ENCODE data around the gene PDE4B.

The PDE4B gene

DNA sequence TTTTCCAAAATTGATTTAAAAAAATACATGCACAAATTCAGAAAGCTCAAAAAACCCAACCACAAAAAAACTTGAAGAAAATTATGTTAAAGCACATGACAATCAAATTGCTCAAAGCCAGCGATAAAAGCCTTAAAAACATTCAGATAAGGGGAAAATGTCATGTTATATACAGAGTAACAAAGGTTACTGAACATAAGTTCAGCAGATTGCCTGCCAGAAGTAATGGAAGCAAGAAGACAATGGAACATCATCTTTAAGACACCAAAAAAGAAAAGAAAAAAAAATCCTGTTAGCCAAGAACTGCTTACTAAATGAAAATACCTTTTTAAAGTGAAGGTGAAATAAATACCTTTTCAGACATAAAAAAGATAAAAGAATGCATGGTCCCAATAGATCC, 594.0 kb downstream of the PDE4B start:
- Histone ChIP-seq H2BK120ac (ENCODE audit: low read depth, low read length) (no peak overlapping the region), H3K18ac (ENCODE audit: low read length) (no peak overlapping the region), H3K4me3 (ENCODE audit: low read length) (no peak overlapping the region), H3K56ac (ENCODE audit: low read length) (no peak overlapping the region), H3K9ac (ENCODE audit: low read length) (no peak overlapping the region), H3K27me3 (ENCODE audit: insufficient read depth, low read length, poor library complexity) (no peaks in the 10 kb centered on the region), H4K8ac (ENCODE audit: low read depth, low read length) (no peak overlapping the region), H2AK5ac (ENCODE audit: low read length) (no peak overlapping the region), H3K4me1 (ENCODE audit: control insufficient read depth, low read depth, low read length) (peaks cover under 1% of the 10 kb centered on the region), H3K23ac (ENCODE audit: low read length) (no peak overlapping the region), H3K27ac (ENCODE audit: low read depth, low read length) (no peak overlapping the region), H3K79me2 (ENCODE audit: control insufficient read depth, insufficient read depth, low read length) (no peaks in the 10 kb centered on the region), H4K5ac (ENCODE audit: low read length) (no peak overlapping the region), H2BK15ac (replicated peaks; ENCODE audit: low read depth) (no peak overlapping the region), H2BK5ac (ENCODE audit: low read length) (no peak overlapping the region), H3K4me2 (ENCODE audit: low read length) (no peak overlapping the region), H3K79me1 (ENCODE audit: low read length) (no peaks in the 10 kb centered on the region), H3K36me3 (ENCODE audit: control insufficient read depth, insufficient read depth, low read length) (no peaks in the 10 kb centered on the region), H3K4ac (ENCODE audit: low read depth, low read length) (no peak overlapping the region)
- WGBS (ENCODE audit: extremely low coverage, insufficient coverage, low lambda C conversion rate): no CpG with 5 or more reads among the region's 1 CpG
- DNase-seq: no peak

DNA sequence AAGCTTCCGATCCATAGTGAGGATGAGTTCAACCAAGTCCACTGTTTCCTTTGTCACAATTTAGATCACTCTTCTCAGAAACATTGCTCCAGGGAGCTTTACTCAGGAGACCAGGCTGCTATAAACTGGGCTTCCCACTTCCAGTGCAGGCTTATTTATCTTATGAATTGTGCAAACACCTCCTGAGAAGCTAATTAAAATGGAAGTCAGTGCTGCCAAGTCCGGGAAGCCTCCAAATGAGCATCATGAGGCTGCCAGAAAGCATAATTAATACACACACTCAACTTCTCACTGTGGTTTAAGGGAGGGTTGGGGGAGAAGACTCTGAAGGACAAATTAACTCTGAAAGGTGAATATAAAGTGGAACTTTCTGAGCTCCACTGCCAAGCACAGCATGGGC, 596.2 kb downstream of the PDE4B start:
- Histone ChIP-seq H3K4me1 (ENCODE audit: control insufficient read depth, low read depth, low read length) (no peaks in the 10 kb centered on the region), H2BK120ac (ENCODE audit: low read depth, low read length) (no peak overlapping the region), H2AK5ac (ENCODE audit: low read length) (no peak overlapping the region), H3K23ac (ENCODE audit: low read length) (no peak overlapping the region), H3K56ac (ENCODE audit: low read length) (no peak overlapping the region), H3K36me3 (ENCODE audit: control insufficient read depth, insufficient read depth, low read length) (no peaks in the 10 kb centered on the region), H3K27ac (ENCODE audit: low read depth, low read length) (no peak overlapping the region), H2BK15ac (replicated peaks; ENCODE audit: low read depth) (no peak overlapping the region), H2BK5ac (ENCODE audit: low read length) (no peak overlapping the region), H3K4ac (ENCODE audit: low read depth, low read length) (no peak overlapping the region), H4K8ac (ENCODE audit: low read depth, low read length) (no peak overlapping the region), H3K4me2 (ENCODE audit: low read length) (no peak overlapping the region), H3K9ac (ENCODE audit: low read length) (no peak overlapping the region), H4K5ac (ENCODE audit: low read length) (no peak overlapping the region), H3K4me3 (ENCODE audit: low read length) (no peak overlapping the region), H3K27me3 (ENCODE audit: insufficient read depth, low read length, poor library complexity) (no peaks in the 10 kb centered on the region), H3K18ac (ENCODE audit: low read length) (no peak overlapping the region), H3K79me2 (ENCODE audit: control insufficient read depth, insufficient read depth, low read length) (no peaks in the 10 kb centered on the region), H3K79me1 (ENCODE audit: low read length) (no peaks in the 10 kb centered on the region)
- DNase-seq: no peak
- no CpG with 5 or more reads among the region's 2 CpGs for WGBS (ENCODE audit: extremely low coverage, insufficient coverage, low lambda C conversion rate)

- no peak overlapping the region for H4K5ac ChIP-seq (ENCODE audit: low read length)
- no peak overlapping the region for H2AK5ac ChIP-seq (ENCODE audit: low read length)
- no peak overlapping the region for H4K8ac ChIP-seq (ENCODE audit: low read depth, low read length)
- H2BK15ac ChIP-seq (replicated peaks; ENCODE audit: low read depth): no peak overlapping the region
- H3K4me1 ChIP-seq (ENCODE audit: control insufficient read depth, low read depth, low read length): no peaks in the 10 kb centered on the region
- H3K79me1 ChIP-seq (ENCODE audit: low read length): no peaks in the 10 kb centered on the region
- H3K56ac ChIP-seq (ENCODE audit: low read length): no peak overlapping the region
- no peak overlapping the region for H3K4ac ChIP-seq (ENCODE audit: low read depth, low read length)
- H3K79me2 ChIP-seq (ENCODE audit: control insufficient read depth, insufficient read depth, low read length): no peaks in the 10 kb centered on the region
- no peak overlapping the region for H2BK5ac ChIP-seq (ENCODE audit: low read length)
- H3K27ac ChIP-seq (ENCODE audit: low read depth, low read length): no peak overlapping the region
- H2BK120ac ChIP-seq (ENCODE audit: low read depth, low read length): no peak overlapping the region
- H3K23ac ChIP-seq (ENCODE audit: low read length): no peak overlapping the region
- no peak overlapping the region for H3K9ac ChIP-seq (ENCODE audit: low read length)
- no peak overlapping the region for H3K4me3 ChIP-seq (ENCODE audit: low read length)
- DNase-seq: no peak
- no peak overlapping the region for H3K4me2 ChIP-seq (ENCODE audit: low read length)
- H3K27me3 ChIP-seq (ENCODE audit: insufficient read depth, low read length, poor library complexity): no peaks in the 10 kb centered on the region
- no CpG with 5 or more reads among the region's 7 CpGs for WGBS (ENCODE audit: extremely low coverage, insufficient coverage, low lambda C conversion rate)
- no peaks in the 10 kb centered on the region for H3K36me3 ChIP-seq (ENCODE audit: control insufficient read depth, insufficient read depth, low read length)
- H3K18ac ChIP-seq (ENCODE audit: low read length): no peak overlapping the region
Measured at GRCh38 chr1:66393586-66394287, 601.0 kb downstream of the PDE4B start.

GRCh38 chr1:66394603-66395002, 601.9 kb downstream of the PDE4B start:
- no peaks in the 10 kb centered on the region for H3K79me2 ChIP-seq (ENCODE audit: control insufficient read depth, insufficient read depth, low read length)
- H3K4me3 ChIP-seq (ENCODE audit: low read length): no peak overlapping the region
- H2BK120ac ChIP-seq (ENCODE audit: low read depth, low read length): no peak overlapping the region
- H3K9ac ChIP-seq (ENCODE audit: low read length): no peak overlapping the region
- no peak overlapping the region for H2BK5ac ChIP-seq (ENCODE audit: low read length)
- H3K36me3 ChIP-seq (ENCODE audit: control insufficient read depth, insufficient read depth, low read length): no peaks in the 10 kb centered on the region
- no peaks in the 10 kb centered on the region for H3K4me1 ChIP-seq (ENCODE audit: control insufficient read depth, low read depth, low read length)
- H3K56ac ChIP-seq (ENCODE audit: low read length): no peak overlapping the region
- H3K4ac ChIP-seq (ENCODE audit: low read depth, low read length): no peak overlapping the region
- no peak overlapping the region for H2AK5ac ChIP-seq (ENCODE audit: low read length)
- H3K79me1 ChIP-seq (ENCODE audit: low read length): no peaks in the 10 kb centered on the region
- no peak overlapping the region for H2BK15ac ChIP-seq (replicated peaks; ENCODE audit: low read depth)
- H3K23ac ChIP-seq (ENCODE audit: low read length): no peak overlapping the region
- DNase-seq: no peak
- no CpG with 5 or more reads among the region's 5 CpGs for WGBS (ENCODE audit: extremely low coverage, insufficient coverage, low lambda C conversion rate)
- H3K4me2 ChIP-seq (ENCODE audit: low read length): no peak overlapping the region
- no peak overlapping the region for H3K27ac ChIP-seq (ENCODE audit: low read depth, low read length)
- H4K5ac ChIP-seq (ENCODE audit: low read length): no peak overlapping the region
- no peak overlapping the region for H4K8ac ChIP-seq (ENCODE audit: low read depth, low read length)
- no peak overlapping the region for H3K18ac ChIP-seq (ENCODE audit: low read length)
- H3K27me3 ChIP-seq (ENCODE audit: insufficient read depth, low read length, poor library complexity): no peaks in the 10 kb centered on the region

DNA sequence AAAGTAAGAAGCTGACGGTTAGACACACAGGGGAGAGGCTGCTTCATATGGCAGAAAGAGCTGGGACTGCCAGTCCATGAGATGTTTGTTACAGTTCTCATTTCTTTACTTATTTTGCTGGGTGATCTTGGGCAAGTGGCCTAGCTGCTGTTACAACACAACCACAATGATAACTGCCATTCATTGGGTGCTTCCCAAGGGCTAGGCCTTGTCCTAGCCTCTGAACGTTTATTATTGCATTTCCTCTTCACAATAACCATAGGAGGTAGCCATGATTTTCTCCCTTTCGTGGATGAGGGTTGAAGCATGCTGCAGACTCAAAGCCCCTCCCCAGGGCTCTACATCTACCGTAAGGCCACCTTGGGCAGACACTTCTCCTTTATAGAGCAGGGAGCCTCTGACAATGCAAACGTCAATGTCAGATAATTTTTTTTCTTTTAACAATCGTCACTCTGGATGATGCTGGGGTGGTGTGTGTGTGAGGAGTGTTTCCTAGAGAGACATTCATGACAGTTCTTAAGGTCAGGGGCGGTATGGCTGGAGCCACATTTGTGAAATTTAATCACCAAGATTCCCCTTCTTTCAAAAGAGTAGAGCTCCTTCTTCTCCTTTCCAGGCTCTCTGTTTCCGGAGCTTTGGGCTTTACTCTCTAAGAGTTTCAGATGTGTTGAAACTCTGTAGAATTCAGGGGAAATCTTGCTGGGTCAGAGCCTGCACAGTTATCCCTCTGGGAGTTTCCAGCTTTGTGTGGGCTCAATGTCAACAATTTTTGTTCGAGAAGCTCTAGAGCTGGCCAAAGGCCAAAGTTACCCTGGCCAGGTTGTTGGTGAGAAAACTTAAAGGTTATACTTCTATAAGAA, 602.7 kb downstream of the PDE4B start:
- WGBS (ENCODE audit: extremely low coverage, insufficient coverage, low lambda C conversion rate): no CpG with 5 or more reads among the region's 9 CpGs
- Histone ChIP-seq H2BK15ac (replicated peaks; ENCODE audit: low read depth) (no peak overlapping the region), H3K79me2 (ENCODE audit: control insufficient read depth, insufficient read depth, low read length) (no peaks in the 10 kb centered on the region)

More for the DNA sequence above, 602.7 kb downstream of the PDE4B start:
- no peak overlapping the region for H3K56ac ChIP-seq (ENCODE audit: low read length)
- no peak overlapping the region for H3K4me2 ChIP-seq (ENCODE audit: low read length)
- H3K27me3 ChIP-seq (ENCODE audit: insufficient read depth, low read length, poor library complexity): no peaks in the 10 kb centered on the region
- no peak overlapping the region for H3K9ac ChIP-seq (ENCODE audit: low read length)
- DNase-seq: no peak
- H3K36me3 ChIP-seq (ENCODE audit: control insufficient read depth, insufficient read depth, low read length): no peaks in the 10 kb centered on the region
- no peak overlapping the region for H2BK5ac ChIP-seq (ENCODE audit: low read length)
- no peak overlapping the region for H3K23ac ChIP-seq (ENCODE audit: low read length)
- H2BK120ac ChIP-seq (ENCODE audit: low read depth, low read length): no peak overlapping the region
- no peak overlapping the region for H4K5ac ChIP-seq (ENCODE audit: low read length)
- no peak overlapping the region for H4K8ac ChIP-seq (ENCODE audit: low read depth, low read length)
- no peak overlapping the region for H3K4me3 ChIP-seq (ENCODE audit: low read length)
- no peak overlapping the region for H3K27ac ChIP-seq (ENCODE audit: low read depth, low read length)
- H3K79me1 ChIP-seq (ENCODE audit: low read length): no peaks in the 10 kb centered on the region
- H3K4ac ChIP-seq (ENCODE audit: low read depth, low read length): no peak overlapping the region
- H3K4me1 ChIP-seq (ENCODE audit: control insufficient read depth, low read depth, low read length): no peaks in the 10 kb centered on the region
- no peak overlapping the region for H2AK5ac ChIP-seq (ENCODE audit: low read length)
- no peak overlapping the region for H3K18ac ChIP-seq (ENCODE audit: low read length)

Measured in mesendoderm (in vitro differentiated cells).